Spinal cord (tissue), 10 donors: Measurements from ENCODE around the gene LRFN4. TPM values are rescaled to one million over a fixed set of nuclear protein-coding genes. Genes with fewer than 3 reads are reported as not detected.

Source experiments
- DNase-seq, 6 donors: peaks; one replicate each; pipeline versions ENCODE4 v3.0.0 to v3.0.0-alpha.2; 2013 to 2015; ENCODE audit warnings: low spot score in 6 of 6, low read depth in 4 of 6
- H3K27ac ChIP-seq: one replicate; pipeline ENCODE4 v1.5.1; 2013; ENCODE audit warnings: low read depth, low read length, control low read depth
- H3K27me3 ChIP-seq: one replicate; pipeline ENCODE4 v1.6.1; 2013; ENCODE audit warnings: low read length; ENCODE audit not compliant: control insufficient read depth, insufficient read depth
- H3K36me3 ChIP-seq: one replicate; pipeline ENCODE4 v1.6.1; 2013; ENCODE audit warnings: low read length; ENCODE audit not compliant: control insufficient read depth, insufficient read depth
- H3K4me1 ChIP-seq: one replicate; pipeline ENCODE4 v1.6.1; 2013; ENCODE audit warnings: low read length; ENCODE audit not compliant: control insufficient read depth, insufficient read depth
- H3K4me3 ChIP-seq: one replicate; pipeline ENCODE4 v1.5.1; 2013; ENCODE audit warnings: low read depth, low read length, control low read depth
- H3K9me3 ChIP-seq: one replicate; pipeline ENCODE4 v1.6.1; 2013; ENCODE audit warnings: low read length; ENCODE audit not compliant: control insufficient read depth, insufficient read depth
- WGBS: methylation state at CpG from one replicate; pipeline ENCODE4 v1.1.5; 2013; ENCODE audit warnings: missing lambda C conversion rate; ENCODE audit not compliant: insufficient coverage; 5-methylcytosine and 5-hydroxymethylcytosine counted together
- polyA plus RNA-seq, 2 donors: library from polyadenylated mRNA; unstranded; fragments of 120-200 nt; gene quantifications; one replicate each; pipeline ENCODE4 v1.2.1, GENCODE V29; 2013; ENCODE audit not compliant: insufficient read length in 2 of 2
- total RNA-seq, 2 donors: library from RNA; depleted of rRNA in 1 of 2; stranded (reverse); fragments of 120-200 nt in 1 of 2; fragments of >200 nt in 1 of 2; gene quantifications; one replicate each; pipeline versions ENCODE4 v1.2.3 to v1.2.4, GENCODE V29; 2013 to 2014
- donor health status: healthy.

Gene LRFN4
- total and polyA plus RNA-seq, 4 donors = 17.8 to 76.9 (median 59.4) TPM

DNA sequence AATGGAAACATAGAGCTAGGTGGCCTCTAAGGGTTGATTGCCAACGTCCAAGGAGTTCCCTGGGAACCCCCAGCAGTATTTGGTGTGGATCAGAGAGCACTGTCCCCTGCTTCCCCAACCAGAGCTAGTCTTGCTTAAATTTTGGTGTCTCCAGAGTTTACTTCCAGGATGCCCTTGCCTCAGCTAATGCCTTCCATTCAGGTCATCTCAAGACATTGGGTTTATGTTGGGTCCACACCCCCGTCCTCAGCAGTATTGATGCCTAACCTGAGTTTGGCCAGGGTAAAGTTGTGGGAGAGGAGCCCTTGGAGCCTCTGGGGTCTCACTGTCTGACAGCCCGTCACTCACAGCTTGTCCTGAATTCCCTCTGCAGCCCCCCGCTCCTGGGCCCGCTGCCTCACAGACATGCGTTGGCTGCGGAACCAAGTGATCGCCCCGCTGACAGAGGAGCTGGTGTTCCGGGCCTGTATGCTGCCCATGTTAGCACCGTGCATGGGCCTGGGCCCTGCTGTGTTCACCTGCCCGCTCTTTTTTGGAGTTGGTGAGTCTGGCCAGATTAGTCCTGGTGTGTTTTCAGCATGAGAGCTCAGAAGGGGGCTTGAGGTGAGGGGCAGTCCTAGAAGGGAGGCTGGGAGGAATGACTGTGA lies 12.2 kb upstream of the LRFN4 start:
- 91% methylated on average over 12 of the region's 12 CpGs for WGBS
- peak overlapping the region; percentile 92 for H3K4me3 ChIP-seq
- H3K27ac ChIP-seq = no peak overlapping the region
- H3K9me3 ChIP-seq = no peaks in the 10 kb centered on the region
- H3K27me3 ChIP-seq = no peaks in the 10 kb centered on the region
- no peak for DNase-seq
- peaks cover 55% of the 10 kb centered on the region for H3K36me3 ChIP-seq
- H3K4me1 ChIP-seq = peaks cover 35% of the 10 kb centered on the region

DNA sequence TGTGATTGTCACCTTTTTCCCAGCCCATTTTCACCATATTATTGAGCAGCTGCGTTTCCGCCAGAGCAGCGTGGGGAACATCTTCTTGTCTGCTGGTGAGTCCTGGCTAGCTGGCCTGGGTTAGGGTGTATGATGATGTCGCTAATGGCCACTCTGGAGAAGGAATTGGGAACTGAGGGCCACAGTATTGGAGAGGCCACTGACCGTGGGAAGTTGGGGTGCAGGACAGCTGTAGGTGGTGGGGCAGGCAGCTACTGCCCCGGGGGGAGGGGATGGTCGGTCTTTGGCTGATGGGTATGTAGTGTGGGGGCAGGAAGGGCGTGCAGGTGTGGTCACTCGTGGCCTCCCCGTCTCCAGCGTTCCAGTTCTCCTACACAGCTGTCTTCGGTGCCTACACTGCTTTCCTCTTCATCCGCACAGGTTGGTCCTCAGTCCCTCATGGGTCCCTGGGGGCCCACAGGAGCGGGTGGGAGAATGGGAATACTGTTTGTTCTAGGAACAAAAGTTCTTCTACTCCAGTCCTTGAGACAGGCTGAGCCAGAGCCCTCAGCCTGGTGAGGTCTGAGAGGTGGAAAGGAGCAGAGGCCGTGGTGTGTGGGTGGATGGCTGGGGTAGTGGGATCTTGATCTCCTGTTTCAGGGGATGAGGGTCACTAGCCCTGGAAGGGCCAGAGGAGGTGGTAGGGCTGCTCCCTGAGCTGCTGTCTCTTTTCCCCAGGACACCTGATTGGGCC lies 11.6 kb upstream of the LRFN4 start:
- H3K36me3 ChIP-seq = peaks cover 56% of the 10 kb centered on the region
- no peak overlapping the region for H3K27ac ChIP-seq
- no peak overlapping the region for H3K4me3 ChIP-seq
- no peaks in the 10 kb centered on the region for H3K9me3 ChIP-seq
- peaks cover 35% of the 10 kb centered on the region for H3K4me1 ChIP-seq
- peak in 1 of 6 donors; percentile 0 for DNase-seq
- WGBS = 94% methylated on average over 6 of the region's 15 CpGs
- no peaks in the 10 kb centered on the region for H3K27me3 ChIP-seq

DNA sequence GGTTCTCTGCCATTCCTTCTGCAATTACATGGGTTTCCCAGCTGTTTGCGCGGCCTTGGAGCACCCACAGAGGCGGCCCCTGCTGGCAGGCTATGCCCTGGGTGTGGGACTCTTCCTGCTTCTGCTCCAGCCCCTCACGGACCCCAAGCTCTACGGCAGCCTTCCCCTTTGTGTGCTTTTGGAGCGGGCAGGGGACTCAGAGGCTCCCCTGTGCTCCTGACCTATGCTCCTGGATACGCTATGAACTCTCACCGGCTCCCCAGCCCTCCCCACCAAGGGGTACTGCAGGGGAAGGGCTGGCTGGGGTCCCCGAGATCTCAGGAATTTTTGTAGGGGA lies 11.0 kb upstream of the LRFN4 start:
- H3K9me3 ChIP-seq = no peaks in the 10 kb centered on the region
- DNase-seq = no peak
- peaks cover 35% of the 10 kb centered on the region for H3K4me1 ChIP-seq
- no peaks in the 10 kb centered on the region for H3K27me3 ChIP-seq
- no peak overlapping the region for H3K4me3 ChIP-seq
- 80% methylated on average over 6 of the region's 9 CpGs for WGBS
- H3K27ac ChIP-seq = no peak overlapping the region
- H3K36me3 ChIP-seq = peaks cover 62% of the 10 kb centered on the region

- Histone ChIP-seq H3K27ac (no peak overlapping the region), H3K36me3 (peaks cover 70% of the 10 kb centered on the region)
Measured at GRCh38 chr11:66846671-66847091, 10.2 kb upstream of the LRFN4 start.

GRCh38 chr11:66847461-66848232 lies 9.2 kb upstream of the LRFN4 start:
- 89% methylated on average over 9 of the region's 14 CpGs for WGBS
- no peak overlapping the region for H3K27ac ChIP-seq
- no peaks in the 10 kb centered on the region for H3K27me3 ChIP-seq
- H3K9me3 ChIP-seq = no peaks in the 10 kb centered on the region
- H3K4me1 ChIP-seq = peaks cover 22% of the 10 kb centered on the region
- no peak for DNase-seq
- H3K4me3 ChIP-seq = no peak overlapping the region
- peaks cover 80% of the 10 kb centered on the region for H3K36me3 ChIP-seq

More at GRCh38 chr11:66846671-66847091, 10.2 kb upstream of the LRFN4 start:
- Histone ChIP-seq H3K9me3 (no peaks in the 10 kb centered on the region), H3K4me1 (peaks cover 31% of the 10 kb centered on the region), H3K27me3 (no peaks in the 10 kb centered on the region), H3K4me3 (no peak overlapping the region)
- no peak for DNase-seq
- 94% methylated on average over 4 of the region's 4 CpGs for WGBS

DNA sequence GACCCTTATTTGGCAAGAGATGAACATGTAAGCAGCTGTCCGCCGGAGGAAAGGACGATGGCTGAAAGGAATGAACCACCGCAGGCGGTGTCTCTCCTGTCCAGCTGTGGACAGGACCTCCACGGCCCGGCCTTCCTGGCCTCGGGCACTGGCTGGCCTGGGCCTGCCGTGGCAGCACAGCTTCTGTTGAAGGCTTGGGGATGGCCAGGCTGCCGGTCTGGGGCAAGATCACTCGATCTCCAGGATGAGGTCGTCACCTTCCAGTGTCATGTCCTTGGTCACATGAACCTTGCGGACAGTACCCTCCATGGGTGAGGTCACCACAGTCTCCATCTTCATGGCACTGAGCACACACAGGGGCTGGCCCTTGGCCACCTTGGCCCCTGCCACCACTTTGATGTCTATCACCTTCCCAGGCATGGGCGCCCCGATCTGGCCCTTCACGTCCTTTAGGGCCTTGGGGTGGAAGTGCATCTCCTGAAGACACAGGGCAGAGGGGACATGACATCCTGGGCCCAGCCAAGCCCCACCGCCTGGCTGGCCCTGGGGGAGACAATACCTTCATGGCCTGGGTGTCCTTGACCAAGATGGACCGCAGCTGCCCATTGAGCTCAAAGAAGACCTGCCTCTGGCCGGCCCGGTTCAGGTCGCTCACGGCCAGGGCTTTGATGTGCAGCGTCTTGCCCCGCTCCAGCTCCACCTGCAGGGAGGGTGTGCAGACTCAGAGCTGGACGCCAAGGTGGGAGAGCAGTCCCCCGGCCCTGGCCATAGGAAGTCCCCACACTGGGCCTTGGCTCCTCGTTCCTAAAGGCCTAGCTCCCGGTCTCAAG lies 8.0 kb upstream of the LRFN4 start:
- Histone ChIP-seq H3K36me3 (peaks cover 90% of the 10 kb centered on the region), H3K27ac (no peak overlapping the region), H3K27me3 (no peaks in the 10 kb centered on the region), H3K4me3 (no peak overlapping the region), H3K4me1 (peaks cover 17% of the 10 kb centered on the region), H3K9me3 (no peaks in the 10 kb centered on the region)
- DNase-seq = no peak
- 91% methylated on average over 28 of the region's 28 CpGs for WGBS

GRCh38 chr11:66849501-66850234 lies 7.2 kb upstream of the LRFN4 start:
- Histone ChIP-seq H3K4me1 (peaks cover 11% of the 10 kb centered on the region), H3K4me3 (no peak overlapping the region), H3K9me3 (no peaks in the 10 kb centered on the region), H3K27ac (no peak overlapping the region), H3K36me3 (peaks cover 91% of the 10 kb centered on the region), H3K27me3 (no peaks in the 10 kb centered on the region)
- 92% methylated on average over 21 of the region's 22 CpGs for WGBS
- DNase-seq = no peak

- Histone ChIP-seq H3K4me3 (no peak overlapping the region), H3K27me3 (no peaks in the 10 kb centered on the region), H3K36me3 (peaks cover 88% of the 10 kb centered on the region), H3K9me3 (no peaks in the 10 kb centered on the region), H3K27ac (no peak overlapping the region), H3K4me1 (peaks cover 11% of the 10 kb centered on the region)
- 97% methylated on average over 10 of the region's 10 CpGs for WGBS
- DNase-seq = no peak
Measured at GRCh38 chr11:66850235-66850587, 6.7 kb upstream of the LRFN4 start.
